SK-N-SH (cell line): ENCODE results near the gene ERLIN1. TPM values are rescaled to one million over a fixed set of nuclear protein-coding genes. Genes with fewer than 3 reads are reported as not detected.

ENCODE experiments used
- CTCF ChIA-PET: fragments of 300-600, 350-600 bp; formaldehyde crosslinking; extraction: SDS; loops from one replicate; lab custom pipeline; 2021; lab: Yijun Ruan, JAX
- POLR2A ChIA-PET: fragments of 350-600 bp; sonication (Branson Sonifier 250); formaldehyde crosslinking; extraction: SDS; loops from one replicate; lab custom pipeline; 2020; ENCODE audit warnings: antibody characterized with exemption, inconsistent platforms; lab: Yijun Ruan, JAX
- DNase-seq: peaks from one replicate; pipeline ENCODE4 v3.0.0; 2012
- H2AFZ ChIP-seq: fragments of 200-600 bp; sonication (generic); 2 replicates; pipeline ENCODE4 v1.8.1; 2016; ENCODE audit warnings: antibody characterized with exemption, mild to moderate bottlenecking, low read depth
- H3F3A ChIP-seq: fragments of 200-600 bp; sonication (generic); replicated peaks from 2 replicates; pipeline ENCODE3; 2016; ENCODE audit warnings: antibody characterized with exemption, mild to moderate bottlenecking; ENCODE audit not compliant: insufficient read depth
- H3K27ac ChIP-seq, 2 experiments: fragments of 200-500 bp in 1 of 2; fragments of 200-600 bp in 1 of 2; sonication (Bioruptor generic) in 1 of 2; sonication (generic), shearing (Covaris generic) in 1 of 2; 2 replicates each; pipeline versions ENCODE4 v1.5.1 to v1.6.1; 2014 to 2016; ENCODE audit warnings: low read depth in 2 of 2, inconsistent platforms in 1 of 2, low read length in 1 of 2, mild to moderate bottlenecking in 1 of 2, mixed read lengths in 1 of 2
- H3K27me3 ChIP-seq: fragments of 200-600 bp; sonication (generic), shearing (Covaris generic); 2 replicates; pipeline ENCODE4 v1.6.1; 2016; ENCODE audit warnings: mixed run types; ENCODE audit not compliant: insufficient read depth
- H3K36me3 ChIP-seq, 2 experiments: fragments of 200-500 bp in 1 of 2; fragments of 200-600 bp in 1 of 2; sonication (Bioruptor generic) in 1 of 2; sonication (generic) in 1 of 2; replicated peaks in 1 of 2; 2 replicates each; pipeline versions ENCODE3 to v1.5.1; 2014 to 2016; ENCODE audit warnings: low read length in 1 of 2, mild to moderate bottlenecking in 1 of 2; ENCODE audit not compliant: insufficient read depth in 2 of 2, control insufficient read depth in 1 of 2
- H3K4me1 ChIP-seq, 2 experiments: fragments of 200-500 bp in 1 of 2; fragments of 200-600 bp in 1 of 2; sonication (Bioruptor generic) in 1 of 2; sonication (generic), shearing (Covaris generic) in 1 of 2; 2 replicates each; pipeline versions ENCODE4 v1.5.1 to v1.6.1; 2014 to 2016; ENCODE audit warnings: low read depth in 1 of 2, low read length in 1 of 2, mixed run types in 1 of 2; ENCODE audit not compliant: insufficient read depth in 2 of 2, control insufficient read depth in 1 of 2
- H3K4me2 ChIP-seq: fragments of 200-600 bp; sonication (generic), shearing (Covaris generic); 2 replicates; pipeline ENCODE4 v1.6.1; 2017; ENCODE audit warnings: mixed run types
- H3K4me3 ChIP-seq, 2 experiments: fragments of 200-500 bp in 1 of 2; fragments of 200-600 bp in 1 of 2; sonication (Bioruptor generic) in 1 of 2; sonication (generic), shearing (Covaris generic) in 1 of 2; 2 replicates each; pipeline versions ENCODE4 v1.5.1 to v1.8.1; 2014 to 2016; ENCODE audit warnings: low read depth in 2 of 2, inconsistent platforms in 1 of 2, low read length in 1 of 2, mild to moderate bottlenecking in 1 of 2, mixed read lengths in 1 of 2, moderate library complexity in 1 of 2
- H3K79me2 ChIP-seq: fragments of 200-600 bp; sonication (generic); 2 replicates; pipeline ENCODE4 v1.8.1; 2017; ENCODE audit warnings: mild to moderate bottlenecking; ENCODE audit not compliant: insufficient read depth
- H3K9ac ChIP-seq: fragments of 200-600 bp; sonication (generic); 2 replicates; pipeline ENCODE4 v1.6.1; 2017; ENCODE audit warnings: mixed run types
- H3K9me2 ChIP-seq: fragments of 200-600 bp; sonication (generic); 2 replicates; pipeline ENCODE4 v1.6.1; 2017; ENCODE audit warnings: mixed run types
- H3K9me3 ChIP-seq: fragments of 200-600 bp; sonication (generic); 2 replicates; pipeline ENCODE4 v1.6.1; 2017; ENCODE audit warnings: mixed run types, mild to moderate bottlenecking, moderate library complexity
- H4K20me1 ChIP-seq: fragments of 200-600 bp; sonication (generic); 2 replicates; pipeline ENCODE4 v1.6.1; 2017; ENCODE audit warnings: mild to moderate bottlenecking, mixed run types; ENCODE audit not compliant: insufficient read depth
- ELF1 ChIP-seq: IDR thresholded peaks from 2 replicates; pipeline ENCODE4 v1.4.0; 2012
- EZH2phosphoT487 ChIP-seq: fragments of 200-600 bp; sonication (generic); IDR thresholded peaks from 2 replicates; pipeline ENCODE4 v1.6.1; 2017; ENCODE audit warnings: low read depth, mixed run types, mild to moderate bottlenecking, antibody characterized with exemption, moderate library complexity, borderline replicate concordance
- FOXM1 ChIP-seq: IDR thresholded peaks from 2 replicates; pipeline ENCODE4 v1.4.0; 2012; ENCODE audit warnings: low read depth, mild to moderate bottlenecking
- IRF3 ChIP-seq: fragments of 150-350 bp; IDR thresholded peaks from 2 replicates; pipeline ENCODE4 v1.6.1; 2016; ENCODE audit warnings: mild to moderate bottlenecking, low read depth, low read length
- NRF1 ChIP-seq: IDR thresholded peaks from 2 replicates; pipeline ENCODE4 v1.6.1; 2012; ENCODE audit warnings: low read depth, mild to moderate bottlenecking, low read length
- REST ChIP-seq: IDR thresholded peaks from 2 replicates; pipeline ENCODE4 v1.6.1; 2012; ENCODE audit warnings: mild to moderate bottlenecking, low read depth, low read length, moderate library complexity
- SIN3A ChIP-seq: IDR thresholded peaks from 2 replicates; pipeline ENCODE4 v1.6.1; 2012; ENCODE audit warnings: low read depth, mild to moderate bottlenecking, low read length, moderate library complexity, borderline replicate concordance
- SMC3 ChIP-seq: IDR thresholded peaks from 2 replicates; pipeline ENCODE4 v1.6.1; 2012; ENCODE audit warnings: low read depth, low read length, improper control_type of control experiment
- TAF1 ChIP-seq: IDR thresholded peaks from 2 replicates; pipeline ENCODE4 v1.6.1; 2012; ENCODE audit warnings: low read depth, mild to moderate bottlenecking, low read length, moderate library complexity, borderline replicate concordance
- USF1 ChIP-seq: IDR thresholded peaks from 2 replicates; pipeline ENCODE4 v1.4.0; 2012; ENCODE audit warnings: low read depth, borderline replicate concordance
- YY1 ChIP-seq: IDR thresholded peaks from 2 replicates; pipeline ENCODE4 v1.4.0; 2012; ENCODE audit warnings: low read depth, mild to moderate bottlenecking
- ZBTB33 ChIP-seq: IDR thresholded peaks from 2 replicates; pipeline ENCODE4 v1.4.0; 2012; ENCODE audit warnings: low read depth, borderline replicate concordance
- WGBS: methylation state at CpG from one replicate; pipeline ENCODE4 v1.1.6; 2017; ENCODE audit warnings: low lambda C conversion rate; 5-methylcytosine and 5-hydroxymethylcytosine counted together
- polyA plus RNA-seq, 3 experiments: library from polyadenylated mRNA; depleted of rRNA; stranded (reverse); fragments of >200 nt; gene quantifications; 2 replicates each; pipeline ENCODE4 v1.2.3, GENCODE V29; 2012

Gene ERLIN1
- polyA plus RNA-seq, 1 of the 3 experiments (the other 2 are of a cell fraction): 43.8 TPM

GRCh38 chr10:100232101-100232500 lies 46.3 kb upstream of the ERLIN1 start:
- H3K27ac ChIP-seq: no peak overlapping the region
- no peak for DNase-seq
- TF ChIP-seq YY1 (no peak), USF1 (no peak), SMC3 (no peak), IRF3 (no peak), ZBTB33 (no peak), REST (no peak), EZH2phosphoT487 (no peak), ELF1 (no peak), TAF1 (no peak), NRF1 (no peak), FOXM1 (no peak), SIN3A (no peak)
- ChIA-PET CTCF (interaction anchor here (0.8 to 1.3 kb wide), 2 partner anchors 35 to 186 kb away, joined by 3 read pairs; no protein-coding TSS in a partner anchor), POLR2A (no interaction called here)
- no peaks in the 10 kb centered on the region for H3K9me3 ChIP-seq
- no peaks in the 10 kb centered on the region for H4K20me1 ChIP-seq
- H3K9ac ChIP-seq: no peak overlapping the region
- H3K4me3 ChIP-seq: no peak overlapping the region
- peaks cover 12% of the 10 kb centered on the region for H3F3A ChIP-seq
- peaks cover 26 to 42% of the 10 kb centered on the region in 2 experiments for H3K36me3 ChIP-seq
- no peaks in the 10 kb centered on the region for H3K27me3 ChIP-seq
- H3K4me1 ChIP-seq: peaks cover 5 to 10% of the 10 kb centered on the region in 2 experiments; a peak in 2 of 4 replicates
- WGBS: 60% methylated on average over 2 of the region's 2 CpGs
- no peak overlapping the region for H3K4me2 ChIP-seq
- H2AFZ ChIP-seq: no peak overlapping the region
- no peaks in the 10 kb centered on the region for H3K9me2 ChIP-seq
- peaks cover 23% of the 10 kb centered on the region for H3K79me2 ChIP-seq
